Nephron (organoid): Measurements from ENCODE around the gene SDC1.

ENCODE experiments used
- H3K27ac Mint-ChIP-seq, 3 experiments: 2 replicates each; pipeline ENCODE4 v1.8.0; 2020; ENCODE audit warnings: mixed read lengths in 3 of 3, mild to moderate bottlenecking in 2 of 3, moderate library complexity in 1 of 3
- H3K27me3 Mint-ChIP-seq: 2 replicates; pipeline ENCODE4 v1.8.0; 2021; ENCODE audit warnings: low read depth, mild to moderate bottlenecking, moderate library complexity, mixed read lengths
- H3K36me3 Mint-ChIP-seq: 2 replicates; pipeline ENCODE4 v1.8.0; 2020; ENCODE audit warnings: low read depth, mixed read lengths
- H3K4me1 Mint-ChIP-seq: 2 replicates; pipeline ENCODE4 v1.8.0; 2020; ENCODE audit warnings: mixed read lengths
- H3K4me3 Mint-ChIP-seq, 3 experiments: 2 replicates each; pipeline ENCODE4 v1.8.0; 2020; ENCODE audit warnings: mild to moderate bottlenecking in 3 of 3, mixed read lengths in 3 of 3, moderate library complexity in 2 of 3
- H3K9me3 Mint-ChIP-seq: 2 replicates; pipeline ENCODE4 v1.8.0; 2020; ENCODE audit warnings: mixed read lengths
- CTCF ChIP-seq, 3 experiments: fragments of 200-600 bp; sonication (generic); IDR thresholded peaks; one replicate each; pipeline ENCODE4 v1.5.0; 2021; ENCODE audit warnings: antibody characterized with exemption in 3 of 3; ENCODE audit not compliant: unreplicated experiment in 3 of 3

The SDC1 gene

GRCh38 chr2:20203521-20204225 lies 21.3 kb downstream of the SDC1 start:
- Mint-ChIP-seq H3K9me3 (no peaks in the 10 kb centered on the region), H3K27me3 (peaks cover 12% of the 10 kb centered on the region), H3K27ac (no peak overlapping the region), H3K4me1 (peaks cover 7% of the 10 kb centered on the region), H3K4me3 (no peak overlapping the region), H3K36me3 (peaks cover 41% of the 10 kb centered on the region)
- TF ChIP-seq CTCF (IDR thresholded peaks at IDR 0.05; ENCODE audit: unreplicated experiment in 3 of 3) = no peak

GRCh38 chr2:20203072-20203471 lies 21.9 kb downstream of the SDC1 start:
- H3K27me3 Mint-ChIP-seq = peaks cover 14% of the 10 kb centered on the region
- no peak for TF ChIP-seq CTCF (IDR thresholded peaks at IDR 0.05; ENCODE audit: unreplicated experiment in 3 of 3)
- H3K4me3 Mint-ChIP-seq = no peak overlapping the region
- H3K27ac Mint-ChIP-seq = no peak overlapping the region
- H3K4me1 Mint-ChIP-seq = peaks cover 8% of the 10 kb centered on the region
- H3K36me3 Mint-ChIP-seq = peaks cover 41% of the 10 kb centered on the region
- H3K9me3 Mint-ChIP-seq = no peaks in the 10 kb centered on the region

GRCh38 chr2:20201671-20202070 lies 23.3 kb downstream of the SDC1 start:
- peaks cover 38% of the 10 kb centered on the region for H3K36me3 Mint-ChIP-seq
- no peak overlapping the region for H3K4me3 Mint-ChIP-seq
- H3K9me3 Mint-ChIP-seq = no peaks in the 10 kb centered on the region
- TF ChIP-seq CTCF (IDR thresholded peaks at IDR 0.05; ENCODE audit: unreplicated experiment in 3 of 3) = no peak
- no peak overlapping the region for H3K27ac Mint-ChIP-seq
- peaks cover 16% of the 10 kb centered on the region for H3K27me3 Mint-ChIP-seq
- H3K4me1 Mint-ChIP-seq = peaks cover 21% of the 10 kb centered on the region

- Mint-ChIP-seq H3K9me3 (no peaks in the 10 kb centered on the region), H3K27me3 (peaks cover 16% of the 10 kb centered on the region), H3K36me3 (peaks cover 38% of the 10 kb centered on the region), H3K4me1 (peaks cover 27% of the 10 kb centered on the region), H3K27ac (no peak overlapping the region), H3K4me3 (no peak overlapping the region)
- TF ChIP-seq CTCF (IDR thresholded peaks at IDR 0.05; ENCODE audit: unreplicated experiment in 3 of 3) = no peak
These were observed 24.0 kb downstream of the SDC1 start for GRCh38 chr2:20200697-20201555.

- Mint-ChIP-seq H3K4me3 (no peak overlapping the region), H3K27ac (peak overlapping the region in 1 of 3 experiments; percentile 13), H3K27me3 (peaks cover 19% of the 10 kb centered on the region), H3K9me3 (no peaks in the 10 kb centered on the region), H3K36me3 (peaks cover 38% of the 10 kb centered on the region), H3K4me1 (peaks cover 36% of the 10 kb centered on the region)
- no peak for TF ChIP-seq CTCF (IDR thresholded peaks at IDR 0.05; ENCODE audit: unreplicated experiment in 3 of 3)
These were observed 25.2 kb downstream of the SDC1 start for GRCh38 chr2:20199633-20200270.
